Measurements from ENCODE around the gene SP3.
A peak's percentile ranks its signal among the peaks of the same experiment; 100 is the strongest.
"Not testable (repeated sequence)": the region's sequence is repeated elsewhere in the genome, so short reads cannot be mapped to it uniquely, and the experiment has no call there.

The SP3 gene

DNA sequence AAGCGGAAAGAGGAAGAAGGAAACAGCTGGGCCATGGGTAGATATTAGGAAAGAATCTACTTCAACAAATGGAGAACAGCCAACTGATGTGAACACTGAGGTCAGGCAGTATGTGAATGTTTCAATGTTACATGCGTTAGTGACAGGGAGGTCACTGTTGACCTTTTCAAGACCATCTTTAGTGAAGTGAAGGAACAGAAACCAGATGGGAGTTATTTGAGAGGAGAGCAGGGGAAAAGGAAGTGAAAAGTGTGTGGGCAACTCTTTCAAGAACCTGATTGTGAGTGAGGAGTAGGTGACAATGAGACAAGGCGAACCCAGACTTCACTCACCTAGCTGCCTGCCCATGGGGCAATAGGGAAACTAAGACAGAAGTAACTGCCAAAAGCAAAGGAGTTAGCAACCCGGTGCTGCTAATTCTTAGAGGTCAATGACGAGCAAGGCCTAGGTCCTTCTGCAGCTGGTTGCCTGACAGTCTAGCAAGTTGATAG is 67.0 kb downstream of the SP3 start:
- DNase-seq (ENCODE audit: low read depth), result no peak
- TF ChIP-seq, protein P1, sequence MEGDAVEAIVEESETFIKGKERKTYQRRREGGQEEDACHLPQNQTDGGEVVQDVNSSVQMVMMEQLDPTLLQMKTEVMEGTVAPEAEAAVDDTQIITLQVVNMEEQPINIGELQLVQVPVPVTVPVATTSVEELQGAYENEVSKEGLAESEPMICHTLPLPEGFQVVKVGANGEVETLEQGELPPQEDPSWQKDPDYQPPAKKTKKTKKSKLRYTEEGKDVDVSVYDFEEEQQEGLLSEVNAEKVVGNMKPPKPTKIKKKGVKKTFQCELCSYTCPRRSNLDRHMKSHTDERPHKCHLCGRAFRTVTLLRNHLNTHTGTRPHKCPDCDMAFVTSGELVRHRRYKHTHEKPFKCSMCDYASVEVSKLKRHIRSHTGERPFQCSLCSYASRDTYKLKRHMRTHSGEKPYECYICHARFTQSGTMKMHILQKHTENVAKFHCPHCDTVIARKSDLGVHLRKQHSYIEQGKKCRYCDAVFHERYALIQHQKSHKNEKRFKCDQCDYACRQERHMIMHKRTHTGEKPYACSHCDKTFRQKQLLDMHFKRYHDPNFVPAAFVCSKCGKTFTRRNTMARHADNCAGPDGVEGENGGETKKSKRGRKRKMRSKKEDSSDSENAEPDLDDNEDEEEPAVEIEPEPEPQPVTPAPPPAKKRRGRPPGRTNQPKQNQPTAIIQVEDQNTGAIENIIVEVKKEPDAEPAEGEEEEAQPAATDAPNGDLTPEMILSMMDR (conservative IDR thresholded peaks at IDR 0.05; ENCODE audit: low read length), result no peak
- H3K4me3 ChIP-seq (ENCODE audit: low read length), result no peak overlapping the region

DNA sequence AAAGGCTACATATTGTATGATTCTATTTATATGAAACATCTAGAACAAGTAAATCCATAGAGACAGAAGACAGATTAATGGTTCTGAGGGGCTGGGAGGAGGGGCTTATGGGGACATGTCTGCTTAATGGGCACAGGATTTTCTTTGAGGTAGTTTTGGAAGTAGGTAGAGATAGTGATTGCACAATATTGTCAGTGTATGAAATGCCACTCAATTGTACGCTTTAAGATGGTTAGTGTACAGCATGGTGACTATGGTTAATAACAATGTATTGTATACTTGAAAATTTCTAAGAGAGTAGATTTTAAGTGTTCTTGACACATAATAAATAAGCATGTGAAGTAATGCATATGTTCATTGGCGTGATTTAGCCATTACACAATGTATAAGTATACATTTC is 68.4 kb downstream of the SP3 start:
- DNase-seq (ENCODE audit: low read depth), result no peak
- H3K4me3 ChIP-seq (ENCODE audit: low read length), result no peak overlapping the region
- TF ChIP-seq, protein P1 (conservative IDR thresholded peaks at IDR 0.05; ENCODE audit: low read length), result no peak

DNA sequence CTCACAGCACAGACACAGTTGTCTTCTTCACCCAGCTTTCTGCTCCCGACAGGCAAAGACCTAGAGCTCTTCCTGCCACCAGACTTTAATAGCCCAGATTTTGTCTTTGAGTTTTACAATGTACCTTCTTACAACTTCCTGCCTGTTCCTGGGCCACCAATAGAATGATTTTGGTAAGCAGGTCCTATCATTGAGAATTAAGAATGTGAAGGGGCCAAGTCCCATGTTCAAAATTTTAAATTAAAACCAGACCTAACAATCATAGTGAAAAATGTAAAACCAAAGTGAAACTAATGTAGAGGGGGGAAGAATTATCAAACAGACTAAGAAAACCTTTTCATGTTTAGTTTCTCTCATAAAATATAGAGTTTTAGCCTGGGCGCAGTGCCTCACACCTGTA is 72.8 kb downstream of the SP3 start:
- TF ChIP-seq, protein P1 (conservative IDR thresholded peaks at IDR 0.05; ENCODE audit: low read length), result no peak
- no peak overlapping the region for H3K4me3 ChIP-seq (ENCODE audit: low read length)
- no peak for DNase-seq (ENCODE audit: low read depth)

DNA sequence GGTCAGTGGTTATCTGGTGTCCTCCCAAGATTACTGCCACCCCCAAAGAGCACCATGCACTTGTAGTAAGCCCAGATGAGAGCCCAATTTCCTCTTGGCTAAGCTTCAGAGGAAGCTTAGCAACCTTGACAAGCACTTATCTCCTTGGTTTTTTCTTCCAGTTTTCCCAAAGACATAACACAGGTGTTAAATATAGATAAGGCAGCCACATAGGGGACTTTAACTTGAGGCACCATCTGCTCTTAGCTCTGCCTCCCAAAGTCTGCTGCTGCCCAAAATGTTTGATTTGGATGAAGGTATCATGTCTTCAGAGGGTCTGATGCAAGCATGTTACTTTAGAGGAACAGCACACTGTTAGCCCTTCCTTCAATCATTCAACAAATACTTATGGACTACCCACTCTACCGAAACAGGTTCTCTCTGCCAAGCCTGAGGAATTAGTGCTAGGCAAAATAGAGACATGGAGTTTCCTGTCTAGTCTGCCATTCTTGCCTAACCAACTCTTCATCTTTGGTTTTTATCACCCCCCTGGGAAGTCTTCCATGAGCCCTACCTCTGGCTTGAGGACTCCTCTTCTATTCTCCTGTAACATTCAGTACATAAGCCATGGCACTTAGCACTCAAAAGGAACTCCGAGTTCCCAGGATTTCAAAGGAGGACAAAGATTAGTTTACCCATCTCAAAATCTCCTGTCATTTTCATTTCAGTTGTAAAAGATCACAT is 73.7 kb downstream of the SP3 start:
- H3K4me3 ChIP-seq (ENCODE audit: low read length), result no peak overlapping the region
- DNase-seq (ENCODE audit: low read depth), result no peak
- TF ChIP-seq, protein P1 (conservative IDR thresholded peaks at IDR 0.05; ENCODE audit: low read length), result no peak

DNA sequence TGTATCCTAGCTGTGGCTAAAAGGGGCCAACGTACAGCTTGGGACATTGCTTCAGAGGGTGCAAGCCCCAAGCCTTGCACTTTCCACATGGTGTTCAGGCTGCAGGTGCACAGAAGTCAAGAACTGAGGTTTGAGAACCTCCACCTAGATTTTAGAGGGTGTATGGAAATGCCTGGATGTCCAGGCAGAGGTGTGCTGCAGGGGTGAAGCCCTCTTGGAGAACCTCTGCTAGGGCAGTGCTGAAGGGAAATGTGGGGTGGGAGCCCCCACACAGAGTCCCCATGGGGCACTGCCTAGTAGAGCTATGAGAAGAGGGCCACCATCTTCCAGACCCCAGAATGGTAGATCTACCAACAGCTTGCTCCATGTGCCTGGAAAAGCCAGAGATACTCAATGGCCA is 75.7 kb downstream of the SP3 start:
- DNase-seq (ENCODE audit: low read depth); H3K4me3 ChIP-seq (ENCODE audit: low read length): not testable (repeated sequence)

DNA sequence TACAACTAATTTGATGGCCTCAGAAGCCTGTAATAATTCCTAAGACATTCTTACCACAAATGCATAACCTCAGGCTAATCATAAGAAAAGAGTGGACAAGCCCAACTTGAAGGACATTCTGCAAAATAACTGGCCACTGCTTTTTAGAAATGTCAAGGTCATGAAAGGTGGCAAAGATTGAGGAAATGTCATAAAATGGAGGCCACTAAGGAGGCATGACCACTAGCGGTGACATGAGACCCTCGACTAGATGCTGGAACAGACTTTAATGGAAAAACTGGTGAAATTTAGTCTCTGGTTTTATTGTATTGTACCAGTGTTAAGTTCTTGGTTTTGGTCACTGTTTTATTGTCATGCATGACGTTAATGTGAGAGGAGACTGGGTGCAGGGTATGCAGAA is 78.6 kb downstream of the SP3 start:
- TF ChIP-seq, protein P1 (conservative IDR thresholded peaks at IDR 0.05; ENCODE audit: low read length), result no peak
- no peak overlapping the region for H3K4me3 ChIP-seq (ENCODE audit: low read length)
- no peak for DNase-seq (ENCODE audit: low read depth)

DNA sequence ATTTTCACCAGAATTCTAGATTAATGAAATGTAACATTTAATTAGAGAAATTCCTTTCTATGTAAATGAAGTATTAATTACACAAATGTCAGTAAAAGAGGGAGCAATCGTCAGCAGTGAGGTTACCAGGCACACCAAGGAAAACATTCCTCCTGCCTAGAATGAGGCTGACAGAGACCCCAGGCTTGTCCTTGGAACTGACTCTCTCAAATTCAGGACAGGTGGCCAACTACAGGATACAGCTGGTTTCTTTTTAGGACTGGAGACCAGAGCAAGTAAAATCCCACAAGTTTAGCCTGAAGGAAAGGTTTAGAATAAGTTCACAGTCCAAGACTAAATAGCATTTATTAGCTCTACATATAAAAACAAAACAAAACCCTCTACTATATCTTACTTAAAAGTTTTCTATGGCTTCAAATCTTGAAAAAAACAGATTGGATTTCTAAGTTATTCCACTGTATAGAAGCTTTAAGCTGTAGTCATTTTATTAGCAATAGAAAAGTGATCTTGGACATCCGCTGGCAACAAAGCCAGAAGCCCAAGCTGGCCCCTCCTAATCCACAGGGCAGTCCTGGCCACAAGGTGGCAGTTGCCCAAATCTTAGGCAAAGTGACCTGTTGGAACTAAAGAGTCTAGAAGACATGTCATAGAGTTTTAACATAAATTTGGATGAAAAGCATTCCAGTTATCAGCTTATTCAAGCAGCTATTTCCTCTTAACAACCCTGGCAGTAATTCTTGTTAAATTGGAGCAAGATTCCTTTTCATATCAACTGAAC is 81.0 kb downstream of the SP3 start:
- TF ChIP-seq, protein P1 (conservative IDR thresholded peaks at IDR 0.05; ENCODE audit: low read length), result peak; percentile 60
- peak; percentile 40 for DNase-seq (ENCODE audit: low read depth)

More for the DNA sequence above, 81.0 kb downstream of the SP3 start:
- H3K4me3 ChIP-seq (ENCODE audit: low read length), result no peak overlapping the region

Data from AG10803 (cell line).